AG09319 (cell line): Measurements from ENCODE around the gene DUS1L.
"Not testable (repeated sequence)": the region's sequence is repeated elsewhere in the genome, so short reads cannot be mapped to it uniquely, and the experiment has no call there.

Experiments
- DNase-seq: peaks from one replicate; pipeline ENCODE4 v3.0.0-alpha.2; 2010; ENCODE audit warnings: low read depth; ENCODE audit errors: extremely low read depth
- TF ChIP-seq, protein P1 (sequence below): IDR thresholded peaks from 2 replicates; pipeline ENCODE4 v1.5.1; 2011; ENCODE audit warnings: low read depth, mild to moderate bottlenecking, inconsistent platforms, low read length, moderate library complexity

Gene DUS1L

GRCh38 chr17:82046903-82047302, 18.7 kb downstream of the DUS1L start:
- no peak for DNase-seq
- TF ChIP-seq, protein P1, sequence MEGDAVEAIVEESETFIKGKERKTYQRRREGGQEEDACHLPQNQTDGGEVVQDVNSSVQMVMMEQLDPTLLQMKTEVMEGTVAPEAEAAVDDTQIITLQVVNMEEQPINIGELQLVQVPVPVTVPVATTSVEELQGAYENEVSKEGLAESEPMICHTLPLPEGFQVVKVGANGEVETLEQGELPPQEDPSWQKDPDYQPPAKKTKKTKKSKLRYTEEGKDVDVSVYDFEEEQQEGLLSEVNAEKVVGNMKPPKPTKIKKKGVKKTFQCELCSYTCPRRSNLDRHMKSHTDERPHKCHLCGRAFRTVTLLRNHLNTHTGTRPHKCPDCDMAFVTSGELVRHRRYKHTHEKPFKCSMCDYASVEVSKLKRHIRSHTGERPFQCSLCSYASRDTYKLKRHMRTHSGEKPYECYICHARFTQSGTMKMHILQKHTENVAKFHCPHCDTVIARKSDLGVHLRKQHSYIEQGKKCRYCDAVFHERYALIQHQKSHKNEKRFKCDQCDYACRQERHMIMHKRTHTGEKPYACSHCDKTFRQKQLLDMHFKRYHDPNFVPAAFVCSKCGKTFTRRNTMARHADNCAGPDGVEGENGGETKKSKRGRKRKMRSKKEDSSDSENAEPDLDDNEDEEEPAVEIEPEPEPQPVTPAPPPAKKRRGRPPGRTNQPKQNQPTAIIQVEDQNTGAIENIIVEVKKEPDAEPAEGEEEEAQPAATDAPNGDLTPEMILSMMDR: no peak

DNA sequence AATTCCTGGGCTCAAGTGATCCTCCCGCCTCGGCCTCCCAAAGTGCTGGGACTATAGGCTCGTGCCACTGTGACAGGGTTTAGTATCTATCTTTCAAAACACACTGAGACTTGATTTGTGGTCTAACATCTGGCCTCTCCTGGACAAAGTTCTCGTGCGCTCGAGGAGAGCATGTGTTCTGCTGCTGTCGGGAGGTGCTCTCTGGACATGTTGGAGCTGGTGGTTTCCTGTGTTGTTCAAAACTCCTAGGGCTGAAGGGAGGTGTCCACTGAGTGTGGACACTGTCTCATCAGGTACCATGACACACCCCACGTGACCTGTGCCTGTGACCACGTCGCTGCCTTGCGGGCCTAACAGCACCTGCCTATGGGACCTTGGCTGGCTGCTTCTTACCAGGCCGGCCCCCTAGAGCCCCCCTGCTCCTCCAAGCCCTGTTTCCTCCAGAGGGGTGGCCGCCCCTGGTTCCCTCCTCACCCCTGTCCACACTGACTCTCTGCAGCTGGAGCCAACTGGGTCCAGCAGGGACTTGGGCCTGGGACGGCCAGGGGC, 19.6 kb downstream of the DUS1L start:
- TF ChIP-seq, protein P1: no peak
- DNase-seq: no peak

- TF ChIP-seq, protein P1: no peak
- no peak for DNase-seq
Observed at GRCh38 chr17:82043507-82043906, 22.1 kb downstream of the DUS1L start.

GRCh38 chr17:82042649-82043048, 23.0 kb downstream of the DUS1L start:
- TF ChIP-seq, protein P1: no peak
- no peak for DNase-seq

- DNase-seq: no peak
- TF ChIP-seq, protein P1: no peak
Observed at GRCh38 chr17:82041144-82041814, 24.3 kb downstream of the DUS1L start.

DNA sequence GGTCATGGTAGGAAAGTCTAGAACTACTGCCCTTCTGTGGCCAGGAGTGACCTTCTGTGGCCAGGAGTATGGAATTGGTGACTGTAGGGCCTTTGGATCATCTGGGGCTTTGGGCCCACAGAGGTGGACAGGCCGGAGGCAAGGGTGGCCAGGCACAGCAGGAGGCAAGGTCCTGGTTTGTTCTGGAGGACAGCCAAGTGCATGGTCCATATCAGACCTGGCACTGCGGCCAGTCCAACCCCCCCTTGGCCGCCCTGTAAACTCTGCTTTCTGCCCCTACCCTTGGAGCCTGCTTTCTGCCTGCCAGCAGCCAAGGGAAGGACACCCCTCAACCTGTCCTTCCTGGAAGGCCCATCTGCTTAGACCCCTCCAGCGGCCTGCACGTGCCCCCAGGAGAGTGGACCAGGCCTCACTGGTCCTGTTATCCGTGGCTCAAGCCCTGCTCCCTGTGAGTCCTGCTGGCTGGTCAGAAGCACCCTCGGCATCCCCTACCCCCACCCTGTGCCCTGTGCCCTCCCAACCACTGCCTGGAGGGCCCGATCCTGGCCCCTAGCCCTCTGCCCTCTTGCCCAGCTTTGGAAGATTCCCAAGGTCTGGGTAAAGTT, 25.8 kb downstream of the DUS1L start:
- DNase-seq: no peak
- TF ChIP-seq, protein P1: no peak

DNA sequence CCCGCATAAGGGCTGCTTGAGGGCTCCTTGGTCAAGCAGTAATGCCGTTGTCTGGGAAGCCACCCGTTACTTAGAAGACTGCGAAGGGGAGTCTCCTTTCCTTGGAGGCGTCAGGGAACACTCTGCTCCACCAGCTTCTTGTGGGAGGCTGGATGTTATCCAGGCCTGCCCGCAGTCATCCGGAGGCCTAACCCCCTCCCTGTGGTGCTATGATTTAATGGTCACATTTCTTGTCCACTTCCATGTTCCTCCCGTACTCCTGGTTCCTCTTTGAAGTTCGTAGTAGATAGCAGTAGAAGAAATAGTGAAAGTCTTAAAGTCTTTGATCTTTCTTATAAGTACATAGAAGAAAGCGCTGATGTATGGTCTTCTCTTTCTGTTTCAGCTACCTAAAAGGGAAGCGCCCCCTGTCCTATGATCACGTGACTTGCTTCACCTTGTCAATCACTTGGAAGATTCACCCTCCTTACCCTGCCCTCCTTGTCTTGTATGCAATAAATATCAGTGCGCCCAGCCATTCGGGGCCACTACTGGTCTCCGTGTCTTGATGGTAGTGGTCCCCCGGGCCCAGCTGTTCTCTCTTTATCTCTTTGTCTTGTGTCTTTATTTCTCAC, 26.7 kb downstream of the DUS1L start:
- not testable (repeated sequence) for DNase-seq

DNA sequence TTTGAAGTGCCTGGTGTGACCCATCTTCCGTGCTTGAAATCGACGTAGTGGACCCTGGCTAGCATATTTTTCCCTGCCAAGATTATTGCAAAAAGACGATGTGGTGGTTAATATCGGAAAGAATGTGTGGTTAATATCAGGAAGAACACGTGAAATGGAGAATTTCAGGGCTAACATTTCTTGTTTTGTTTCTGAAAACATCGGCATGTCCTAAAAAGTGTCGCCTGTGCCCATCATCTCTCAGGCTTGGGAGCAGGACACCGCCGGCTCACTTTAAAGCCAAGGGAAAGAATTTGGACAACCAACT, 27.8 kb downstream of the DUS1L start:
- TF ChIP-seq, protein P1: no peak
- no peak for DNase-seq
